Activated naive CD8-positive, alpha-beta T cell treated with anti-CD3 and anti-CD28 coated beads, Interleukin-2, amount 10 ng/mL, durations not matched to agents 7 days and 5 days (primary cell): ENCODE results near the gene ST6GAL1. TPM values are rescaled to one million over a fixed set of nuclear protein-coding genes. Genes with fewer than 3 reads are reported as not detected.
"Not testable (repeated sequence)": the region's sequence is repeated elsewhere in the genome, so short reads cannot be mapped to it uniquely, and the experiment has no call there.

Experiments
- ATAC-seq: fragments of 150-1000 bp; cut with Tn5 transposase; one replicate; pipeline ENCODE4 v1.10.0; 2021; ENCODE audit warnings: low read depth, moderate library complexity
- POLR2A ChIA-PET: fragments of 350-600 bp; sonication (Branson Sonifier 250); formaldehyde crosslinking; loops from one replicate; lab custom pipeline; 2021; ENCODE audit warnings: antibody characterized with exemption; lab: Charles Lee
- DNase-seq: peaks from one replicate; pipeline ENCODE4 v3.0.0; 2021
- H3K27ac Mint-ChIP-seq: one replicate; pipeline ENCODE4 v1.8.0; 2022; ENCODE audit warnings: mild to moderate bottlenecking, mixed read lengths
- H3K27me3 Mint-ChIP-seq: one replicate; pipeline ENCODE4 v1.8.0; 2022; ENCODE audit warnings: mild to moderate bottlenecking, moderate library complexity, mixed read lengths
- H3K36me3 Mint-ChIP-seq: one replicate; pipeline ENCODE4 v1.8.0; 2021; ENCODE audit warnings: mild to moderate bottlenecking, mixed read lengths
- H3K4me1 Mint-ChIP-seq: one replicate; pipeline ENCODE4 v1.8.0; 2021; ENCODE audit warnings: mixed read lengths
- H3K4me3 Mint-ChIP-seq: one replicate; pipeline ENCODE4 v1.8.0; 2022; ENCODE audit warnings: mild to moderate bottlenecking, moderate library complexity, mixed read lengths
- H3K9me3 Mint-ChIP-seq: one replicate; pipeline ENCODE4 v1.8.0; 2021; ENCODE audit warnings: mixed read lengths
- total RNA-seq, 2 experiments: library from RNA; stranded (reverse); gene quantifications; one replicate each; pipeline ENCODE4 v1.2.3, GENCODE V29; 2021

The ST6GAL1 gene
- total RNA-seq = 100 to 1,000 TPM; 142 to 150 TPM

- Mint-ChIP-seq H3K4me1 (peaks cover 22% of the 10 kb centered on the region), H3K36me3 (peaks cover 18% of the 10 kb centered on the region), H3K27me3 (no peaks in the 10 kb centered on the region), H3K27ac (peak within 1 kb of the TSS; percentile 90), H3K4me3 (peak within 1 kb of the TSS; percentile 92), H3K9me3 (peaks cover 2% of the 10 kb centered on the region)
- POLR2A ChIA-PET = interaction anchor here (1.1 to 5.0 kb wide), 9 partner anchors 14 to 209 kb away, joined by 3 to 49 read pairs (median 11); partner anchors contain the start of genes EIF4A2 and RPL39L
- DNase-seq (peak; percentile 80), ATAC-seq (peak; percentile 66)
Observed at GRCh38 chr3:186930143-186930640, at the start of gene ST6GAL1. Gene ST6GAL1 (plus strand): TSS chr3:186930526. CDS start chr3:187042704, 112,178 bp downstream.

GRCh38 chr3:186882150-186882524 is 48.2 kb upstream of the ST6GAL1 start:
- Mint-ChIP-seq H3K9me3 (peaks cover 3% of the 10 kb centered on the region), H3K36me3 (no peaks in the 10 kb centered on the region), H3K4me3 (peak overlapping the region; percentile 15), H3K27me3 (no peaks in the 10 kb centered on the region), H3K4me1 (peaks cover 29% of the 10 kb centered on the region), H3K27ac (peak overlapping the region; percentile 17)
- POLR2A ChIA-PET = interaction anchor here (2.3 kb wide), 1 partner anchor 99 kb away, joined by 5 read pairs; the partner anchor contains the start of gene EIF4A2
- no peak for DNase-seq
- no peak for ATAC-seq

GRCh38 chr3:186882881-186883685 is 47.2 kb upstream of the ST6GAL1 start:
- no peak overlapping the region for H3K4me3 Mint-ChIP-seq
- ATAC-seq (peak; percentile 70), DNase-seq (no peak)
- no peaks in the 10 kb centered on the region for H3K36me3 Mint-ChIP-seq
- H3K9me3 Mint-ChIP-seq = peaks cover 1% of the 10 kb centered on the region
- no peaks in the 10 kb centered on the region for H3K27me3 Mint-ChIP-seq
- POLR2A ChIA-PET = interaction anchor here (2.3 kb wide), 1 partner anchor 100 kb away, joined by 5 read pairs; the partner anchor contains the start of gene EIF4A2
- H3K27ac Mint-ChIP-seq = no peak overlapping the region
- H3K4me1 Mint-ChIP-seq = peaks cover 29% of the 10 kb centered on the region

- ATAC-seq = no peak
- no peak for DNase-seq
- peaks cover 29% of the 10 kb centered on the region for H3K4me1 Mint-ChIP-seq
- no peaks in the 10 kb centered on the region for H3K27me3 Mint-ChIP-seq
- H3K4me3 Mint-ChIP-seq = no peak overlapping the region
- no peak overlapping the region for H3K27ac Mint-ChIP-seq
- POLR2A ChIA-PET = no interaction called here
- no peaks in the 10 kb centered on the region for H3K36me3 Mint-ChIP-seq
- H3K9me3 Mint-ChIP-seq = peaks cover 1% of the 10 kb centered on the region
Observed at GRCh38 chr3:186883686-186884058, 46.7 kb upstream of the ST6GAL1 start.

GRCh38 chr3:186884868-186885267 is 45.5 kb upstream of the ST6GAL1 start:
- DNase-seq, H3K4me3 Mint-ChIP-seq, H3K27me3 Mint-ChIP-seq, POLR2A ChIA-PET, H3K27ac Mint-ChIP-seq, ATAC-seq, H3K36me3 Mint-ChIP-seq, H3K9me3 Mint-ChIP-seq: not testable (repeated sequence)
- H3K4me1 Mint-ChIP-seq = peaks cover 28% of the 10 kb centered on the region

GRCh38 chr3:186886202-186886981 is 43.9 kb upstream of the ST6GAL1 start:
- H3K4me1 Mint-ChIP-seq = peaks cover 20% of the 10 kb centered on the region
- H3K27ac Mint-ChIP-seq = no peak overlapping the region
- POLR2A ChIA-PET = no interaction called here
- H3K9me3 Mint-ChIP-seq = no peaks in the 10 kb centered on the region
- peaks cover 9% of the 10 kb centered on the region for H3K27me3 Mint-ChIP-seq
- no peak overlapping the region for H3K4me3 Mint-ChIP-seq
- no peaks in the 10 kb centered on the region for H3K36me3 Mint-ChIP-seq
- ATAC-seq (no peak), DNase-seq (no peak)

- H3K27ac Mint-ChIP-seq, H3K36me3 Mint-ChIP-seq, ATAC-seq, POLR2A ChIA-PET, DNase-seq, H3K27me3 Mint-ChIP-seq, H3K4me3 Mint-ChIP-seq, H3K9me3 Mint-ChIP-seq: not testable (repeated sequence)
- peaks cover 13% of the 10 kb centered on the region for H3K4me1 Mint-ChIP-seq
Observed at GRCh38 chr3:186887507-186887938, 42.8 kb upstream of the ST6GAL1 start.

- H3K27ac Mint-ChIP-seq = no peak overlapping the region
- ATAC-seq (no peak), DNase-seq (no peak)
- no peak overlapping the region for H3K4me3 Mint-ChIP-seq
- no peaks in the 10 kb centered on the region for H3K9me3 Mint-ChIP-seq
- no peaks in the 10 kb centered on the region for H3K36me3 Mint-ChIP-seq
- POLR2A ChIA-PET = no interaction called here
- H3K27me3 Mint-ChIP-seq = peaks cover 9% of the 10 kb centered on the region
- peaks cover 3% of the 10 kb centered on the region for H3K4me1 Mint-ChIP-seq
Observed at GRCh38 chr3:186888569-186888968, 41.8 kb upstream of the ST6GAL1 start.

- DNase-seq, H3K27ac Mint-ChIP-seq, POLR2A ChIA-PET, H3K4me3 Mint-ChIP-seq, H3K36me3 Mint-ChIP-seq, H3K9me3 Mint-ChIP-seq, H3K4me1 Mint-ChIP-seq, H3K27me3 Mint-ChIP-seq, ATAC-seq: not testable (repeated sequence)
Observed at GRCh38 chr3:186889698-186890097, 40.6 kb upstream of the ST6GAL1 start.

- no peaks in the 10 kb centered on the region for H3K4me1 Mint-ChIP-seq
Observed at GRCh38 chr3:186890911-186891310, 39.4 kb upstream of the ST6GAL1 start.

GRCh38 chr3:186893071-186893470 is 37.3 kb upstream of the ST6GAL1 start:
- H3K27ac Mint-ChIP-seq, H3K36me3 Mint-ChIP-seq, POLR2A ChIA-PET, ATAC-seq, H3K27me3 Mint-ChIP-seq, H3K9me3 Mint-ChIP-seq, DNase-seq, H3K4me1 Mint-ChIP-seq, H3K4me3 Mint-ChIP-seq: not testable (repeated sequence)

More at GRCh38 chr3:186890911-186891310, 39.4 kb upstream of the ST6GAL1 start:
- DNase-seq (no peak), ATAC-seq (no peak)
- H3K4me3 Mint-ChIP-seq = no peak overlapping the region
- H3K36me3 Mint-ChIP-seq = no peaks in the 10 kb centered on the region
- H3K27ac Mint-ChIP-seq = no peak overlapping the region
- H3K9me3 Mint-ChIP-seq = no peaks in the 10 kb centered on the region
- POLR2A ChIA-PET = no interaction called here
- peaks cover 9% of the 10 kb centered on the region for H3K27me3 Mint-ChIP-seq

- no peaks in the 10 kb centered on the region for H3K9me3 Mint-ChIP-seq
- peaks cover 6% of the 10 kb centered on the region for H3K4me1 Mint-ChIP-seq
- H3K27me3 Mint-ChIP-seq = peaks cover 3% of the 10 kb centered on the region
- POLR2A ChIA-PET = no interaction called here
- ATAC-seq (no peak), DNase-seq (no peak)
- H3K36me3 Mint-ChIP-seq = peaks cover 5% of the 10 kb centered on the region
- no peak overlapping the region for H3K4me3 Mint-ChIP-seq
- H3K27ac Mint-ChIP-seq = no peak overlapping the region
Observed at GRCh38 chr3:186895406-186895805, 34.9 kb upstream of the ST6GAL1 start.

GRCh38 chr3:186896006-186896405 is 34.3 kb upstream of the ST6GAL1 start:
- H3K36me3 Mint-ChIP-seq = peaks cover 5% of the 10 kb centered on the region
- DNase-seq = no peak
- no peak overlapping the region for H3K4me3 Mint-ChIP-seq
- H3K27me3 Mint-ChIP-seq = no peaks in the 10 kb centered on the region
- H3K27ac Mint-ChIP-seq = no peak overlapping the region
- peaks cover 10% of the 10 kb centered on the region for H3K4me1 Mint-ChIP-seq
- ATAC-seq = no peak
- POLR2A ChIA-PET = no interaction called here
- no peaks in the 10 kb centered on the region for H3K9me3 Mint-ChIP-seq
